NCI-H1105 treated with DMSO at 0.1 percent for 48 hours (cell line): Measurements from ENCODE around the gene LRBA.

ENCODE experiments used
- DNase-seq: peaks from one replicate; lab custom pipeline; 2025; lab: John Stamatoyannopoulos, UW

LRBA gene

GRCh38 chr4:150495550-150495949, 519.5 kb downstream of the LRBA start:
- DNase-seq: no peak

GRCh38 chr4:150493851-150494250, 521.2 kb downstream of the LRBA start:
- DNase-seq: no peak

DNA sequence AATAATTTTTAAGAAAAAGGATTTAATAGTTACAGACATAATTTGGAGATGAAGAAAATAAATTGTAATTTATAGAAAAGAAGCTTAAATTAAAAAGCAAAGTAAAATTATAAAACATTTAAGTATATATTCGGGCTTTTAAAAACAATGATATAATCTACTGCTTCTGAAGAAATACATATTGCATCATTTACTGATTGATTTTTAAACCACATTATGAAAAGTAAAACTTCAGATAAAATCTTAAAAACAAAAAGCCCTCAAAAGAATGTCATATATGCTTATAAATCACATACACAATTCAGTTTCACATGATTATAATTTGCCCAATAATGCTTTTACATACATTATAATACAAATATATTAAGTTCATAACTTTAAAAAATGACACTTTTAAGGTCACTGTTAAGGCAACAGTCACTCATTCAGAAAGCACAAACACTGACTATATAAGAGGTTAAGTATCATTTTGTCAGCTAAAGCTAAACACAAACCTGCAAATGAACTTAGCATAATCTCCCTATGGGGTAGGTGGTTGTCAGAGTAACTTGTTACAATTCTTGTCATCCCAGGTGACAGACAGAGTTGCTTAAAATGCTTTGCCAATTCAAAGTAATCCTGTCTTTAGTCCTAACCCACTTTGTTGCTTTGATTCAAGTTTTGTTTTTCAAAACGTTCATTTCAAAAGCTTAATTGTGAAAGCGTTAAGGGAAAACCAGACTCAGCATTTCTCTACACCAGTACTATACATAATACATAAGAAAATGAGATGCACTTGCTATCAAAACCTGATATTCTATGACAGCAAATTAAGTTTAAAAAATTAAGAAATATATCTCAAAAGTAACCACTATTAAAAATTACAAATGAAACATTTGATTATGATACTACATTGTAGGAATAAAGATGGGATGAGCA, 523.7 kb downstream of the LRBA start:
- DNase-seq: no peak

- no peak for DNase-seq
These were observed 532.5 kb downstream of the LRBA start for GRCh38 chr4:150482581-150482980.

DNA sequence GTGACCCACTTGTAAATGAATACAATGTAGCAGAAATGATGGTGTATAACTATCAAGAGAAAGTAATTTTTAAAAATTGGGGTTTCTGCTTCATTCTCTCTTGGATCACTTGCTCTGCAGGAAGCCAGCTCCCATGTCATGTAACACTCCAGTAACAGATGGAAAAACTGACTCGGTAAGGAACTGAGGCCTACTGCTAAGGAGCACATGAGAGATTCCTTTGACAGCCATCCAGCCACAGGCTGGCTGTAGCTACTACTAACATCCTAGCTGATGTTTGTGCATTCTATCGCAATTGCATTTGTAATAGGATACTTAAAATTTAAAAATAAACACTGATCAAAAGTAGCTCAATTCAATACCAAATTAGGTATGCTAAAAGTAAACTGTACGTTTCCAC, 535.4 kb downstream of the LRBA start:
- no peak for DNase-seq

GRCh38 chr4:150477869-150478268, 537.2 kb downstream of the LRBA start:
- DNase-seq: no peak

GRCh38 chr4:150476776-150477175, 538.3 kb downstream of the LRBA start:
- DNase-seq: no peak

GRCh38 chr4:150475763-150476162, 539.3 kb downstream of the LRBA start:
- no peak for DNase-seq

DNA sequence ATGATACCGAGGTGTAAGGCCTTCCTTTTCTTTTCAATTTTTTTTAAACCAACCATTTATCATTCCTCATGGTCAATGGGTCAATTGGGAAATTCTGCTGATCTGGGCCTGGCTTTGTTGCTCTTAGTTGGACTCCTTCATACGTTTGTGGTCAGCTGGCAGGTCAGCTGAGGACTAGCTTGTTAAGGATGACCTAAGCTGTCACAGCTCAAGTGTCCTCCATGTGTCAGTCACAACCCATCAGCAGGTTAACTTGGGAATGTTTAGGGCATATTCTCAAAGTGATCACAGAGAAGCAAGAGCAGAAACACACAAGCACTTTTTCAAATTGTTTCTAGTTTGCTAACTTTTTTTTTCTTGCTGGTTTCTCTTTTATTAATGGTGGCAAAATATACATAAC, 550.6 kb downstream of the LRBA start:
- DNase-seq: no peak

GRCh38 chr4:150462743-150463142, 552.3 kb downstream of the LRBA start:
- DNase-seq: no peak

DNA sequence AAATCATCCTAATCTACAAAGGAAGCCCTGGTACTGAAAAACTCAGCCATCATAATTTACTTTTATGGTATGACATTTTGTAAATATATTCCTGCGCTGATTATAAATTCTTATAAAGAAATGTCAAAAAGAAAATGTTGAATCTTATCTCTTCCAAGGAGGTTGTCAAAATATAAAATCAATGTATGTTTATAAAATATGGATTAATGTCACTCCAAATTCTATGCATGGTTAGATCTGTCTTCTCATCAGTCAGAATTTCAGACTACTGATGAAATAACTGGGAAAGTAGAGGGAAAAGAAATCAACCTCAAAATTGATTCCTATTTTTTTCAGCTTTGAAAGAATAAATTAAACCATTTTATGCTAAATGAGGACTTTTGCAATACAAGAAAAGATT, 553.1 kb downstream of the LRBA start:
- no peak for DNase-seq

DNA sequence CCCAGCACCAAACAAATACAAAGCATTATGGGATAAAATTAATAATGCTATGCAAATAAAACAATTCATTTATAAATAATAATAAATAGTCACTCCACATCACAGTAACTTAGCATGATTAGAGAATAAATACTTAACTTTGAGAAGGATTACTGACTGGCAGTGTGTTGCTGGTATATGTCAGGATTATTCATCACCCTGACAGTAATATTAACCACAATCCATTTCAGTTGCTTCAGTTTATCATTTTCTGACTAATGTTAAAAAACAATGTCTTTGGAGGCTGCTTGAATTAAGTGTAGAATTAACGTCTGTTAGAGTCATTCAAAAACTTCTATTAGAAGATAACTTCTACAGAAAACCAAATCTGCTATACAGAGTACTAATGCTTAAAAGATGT, 557.3 kb downstream of the LRBA start:
- no peak for DNase-seq

DNA sequence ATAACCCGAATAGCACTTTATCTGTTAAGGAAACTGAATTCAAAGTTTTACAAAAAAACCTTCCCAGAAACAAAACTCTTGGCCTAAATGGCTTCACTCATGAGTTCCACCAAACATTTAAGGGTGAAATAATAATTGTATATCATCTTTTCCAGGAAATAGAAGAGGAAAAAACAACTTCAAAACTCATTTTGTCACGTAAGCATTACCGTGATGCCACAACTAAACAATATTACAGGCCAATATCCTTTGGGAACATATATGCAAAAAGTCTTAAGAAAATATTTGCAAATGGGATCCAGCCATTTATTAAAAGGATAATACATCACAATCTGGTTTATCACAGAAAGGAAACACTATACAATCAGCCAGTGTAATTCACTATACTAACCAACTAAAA, 563.2 kb downstream of the LRBA start:
- no peak for DNase-seq

DNA sequence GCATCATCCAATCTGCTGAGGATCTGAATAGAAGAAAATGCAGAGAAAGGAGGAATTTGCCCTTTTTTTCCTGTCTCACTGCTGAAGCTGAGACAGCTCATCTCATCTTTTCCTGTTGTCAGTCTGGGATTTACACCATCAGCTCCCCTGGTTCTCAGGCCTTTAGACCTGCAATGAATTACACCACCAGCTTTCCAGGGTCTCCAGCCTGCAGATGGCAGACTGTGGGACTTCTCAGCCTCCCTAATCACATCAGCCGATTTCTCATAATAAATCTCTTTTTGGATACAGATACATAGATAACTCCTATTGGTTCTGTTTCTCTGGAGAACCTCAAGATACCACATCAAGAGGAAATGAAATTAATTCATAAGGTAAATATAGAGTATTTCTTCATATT, 567.7 kb downstream of the LRBA start:
- no peak for DNase-seq

GRCh38 chr4:150439451-150439933, 575.6 kb downstream of the LRBA start:
- no peak for DNase-seq

- DNase-seq: no peak
These were observed 578.3 kb downstream of the LRBA start for GRCh38 chr4:150436598-150437370.

GRCh38 chr4:150431221-150431620, 583.9 kb downstream of the LRBA start:
- DNase-seq: no peak

DNA sequence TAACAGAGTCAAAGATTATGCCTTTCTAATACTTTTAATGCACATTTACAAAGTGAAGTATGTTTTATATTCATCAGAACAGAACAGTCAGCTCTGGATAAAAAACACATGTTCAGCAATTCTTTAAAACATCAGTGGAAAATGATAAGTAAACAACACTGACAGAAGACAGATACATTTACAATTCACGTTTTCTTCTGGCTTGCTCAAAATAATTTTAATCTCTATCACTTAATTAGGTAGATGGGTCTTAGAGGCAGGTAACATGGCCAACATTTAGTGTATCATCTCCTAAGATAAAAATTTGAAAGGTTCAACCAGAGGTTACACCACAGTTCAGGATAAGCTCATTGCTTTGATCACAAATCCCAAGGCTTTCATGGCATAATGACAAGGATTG, 589.9 kb downstream of the LRBA start:
- no peak for DNase-seq

DNA sequence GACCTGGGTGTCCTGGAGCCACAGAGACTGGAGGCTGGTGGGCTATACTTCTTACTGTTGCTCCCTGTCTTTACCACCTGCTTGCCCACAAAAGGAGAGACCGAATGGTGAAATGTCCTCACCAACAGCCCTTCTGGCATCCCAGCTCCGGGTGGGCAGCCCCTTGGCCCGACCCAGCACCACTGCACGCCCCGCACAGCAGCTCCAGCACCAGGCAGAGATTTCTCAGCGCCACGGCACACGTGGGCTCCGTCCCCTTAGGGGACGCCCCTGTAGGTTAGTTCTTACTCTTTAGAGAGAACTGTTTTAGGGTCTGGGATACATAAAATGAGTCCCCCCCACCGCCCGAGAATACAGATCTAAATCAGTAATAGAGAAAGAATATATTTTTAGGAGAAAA, 591.6 kb downstream of the LRBA start:
- no peak for DNase-seq

- DNase-seq: no peak
These were observed 592.0 kb downstream of the LRBA start for GRCh38 chr4:150423074-150423473.

GRCh38 chr4:150421612-150422011, 593.5 kb downstream of the LRBA start:
- no peak for DNase-seq

- DNase-seq: no peak
These were observed 595.1 kb downstream of the LRBA start for GRCh38 chr4:150419939-150420338.

DNA sequence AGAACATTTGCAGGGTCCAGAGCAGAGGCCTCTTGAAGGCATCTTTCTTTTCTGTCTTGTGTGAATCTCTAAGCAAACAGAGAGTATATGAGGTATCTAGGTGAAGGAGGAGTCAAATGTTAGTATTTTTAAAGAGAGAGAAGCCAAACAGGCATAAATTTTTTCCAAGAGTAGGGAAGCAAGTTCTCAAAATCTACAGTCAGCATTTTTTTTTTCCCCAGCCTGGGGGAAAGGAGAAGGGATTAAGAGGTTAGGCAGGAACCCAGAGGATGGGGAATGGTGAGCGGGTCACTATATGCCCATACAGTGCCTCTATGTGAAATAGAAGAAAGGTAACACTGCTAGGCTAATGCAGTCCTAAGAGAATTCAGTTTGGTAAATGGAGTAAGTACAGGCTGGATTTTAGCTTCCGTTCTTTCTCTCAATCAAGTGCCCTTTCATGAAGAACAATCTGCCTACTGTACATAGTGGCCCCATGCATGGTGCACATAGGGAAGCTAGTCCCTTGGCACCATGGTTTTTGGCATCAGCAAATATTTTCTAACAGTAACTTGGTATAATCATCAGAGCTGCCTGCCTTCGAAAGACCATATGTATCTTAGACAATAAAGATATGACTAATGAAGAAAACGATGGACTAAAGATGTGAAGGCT, 596.2 kb downstream of the LRBA start:
- DNase-seq: no peak
